Measurements from ENCODE around the gene RASGRF2.

The RASGRF2 gene

GRCh38 chr5:81068063-81068462 is 107.9 kb downstream of the RASGRF2 start:
- DNase-seq (ENCODE audit: low read depth), result no peak

GRCh38 chr5:81068635-81069034 is 108.5 kb downstream of the RASGRF2 start:
- no peak for TF ChIP-seq CTCF (IDR thresholded peaks at IDR 0.05; ENCODE audit: control insufficient read depth, insufficient read depth, low read depth, low read length, missing control alignments)
- H3K4me3 ChIP-seq (ENCODE audit: control insufficient read depth, low read depth, low read length), result no peak overlapping the region
- DNase-seq (ENCODE audit: low read depth), result no peak

More at GRCh38 chr5:81068063-81068462, 107.9 kb downstream of the RASGRF2 start:
- no peak overlapping the region for H3K4me3 ChIP-seq (ENCODE audit: control insufficient read depth, low read depth, low read length)
- no peak for TF ChIP-seq CTCF (IDR thresholded peaks at IDR 0.05; ENCODE audit: control insufficient read depth, insufficient read depth, low read depth, low read length, missing control alignments)

- no peak for TF ChIP-seq CTCF (IDR thresholded peaks at IDR 0.05; ENCODE audit: control insufficient read depth, insufficient read depth, low read depth, low read length, missing control alignments)
- no peak for DNase-seq (ENCODE audit: low read depth)
- no peak overlapping the region for H3K4me3 ChIP-seq (ENCODE audit: control insufficient read depth, low read depth, low read length)
Measured at GRCh38 chr5:81069990-81070389, 109.8 kb downstream of the RASGRF2 start.

- no peak for DNase-seq (ENCODE audit: low read depth)
- no peak for TF ChIP-seq CTCF (IDR thresholded peaks at IDR 0.05; ENCODE audit: control insufficient read depth, insufficient read depth, low read depth, low read length, missing control alignments)
- H3K4me3 ChIP-seq (ENCODE audit: control insufficient read depth, low read depth, low read length), result no peak overlapping the region
Measured at GRCh38 chr5:81070571-81071255, 110.5 kb downstream of the RASGRF2 start.

- DNase-seq (ENCODE audit: low read depth), result no peak
- no peak overlapping the region for H3K4me3 ChIP-seq (ENCODE audit: control insufficient read depth, low read depth, low read length)
- no peak for TF ChIP-seq CTCF (IDR thresholded peaks at IDR 0.05; ENCODE audit: control insufficient read depth, insufficient read depth, low read depth, low read length, missing control alignments)
Measured at GRCh38 chr5:81075041-81075440, 114.9 kb downstream of the RASGRF2 start.

GRCh38 chr5:81077105-81077504 is 116.9 kb downstream of the RASGRF2 start:
- DNase-seq (ENCODE audit: low read depth), result no peak
- no peak overlapping the region for H3K4me3 ChIP-seq (ENCODE audit: control insufficient read depth, low read depth, low read length)
- TF ChIP-seq CTCF (IDR thresholded peaks at IDR 0.05; ENCODE audit: control insufficient read depth, insufficient read depth, low read depth, low read length, missing control alignments), result no peak
